HG03159 (cell line): ENCODE measurements around the gene TMEM191B.
A peak's percentile ranks its signal among the peaks of the same experiment; 100 is the strongest.
"Not testable (repeated sequence)": the region's sequence is repeated elsewhere in the genome, so short reads cannot be mapped to it uniquely, and the experiment has no call there.

Experiments used
- ATAC-seq: cut with Tn5 transposase; IDR thresholded peaks from one replicate; pipeline ENCODE4 v1.9.1; 2021; ENCODE audit warnings: mild to moderate bottlenecking, moderate library complexity; ENCODE audit not compliant: unreplicated experiment

The TMEM191B gene

GRCh38 chr22:18527752-18528596, at the start of gene TMEM191B:
Gene TMEM191B, plus strand, starts transcription at chr22:18527802. Its CDS starts 179 bp downstream, at chr22:18527981.
- peak; percentile 17 for ATAC-seq

GRCh38 chr22:18496227-18496626, 31.4 kb upstream of the TMEM191B start:
- ATAC-seq = not testable (repeated sequence)

GRCh38 chr22:18511327-18511726, 16.3 kb upstream of the TMEM191B start:
- not testable (repeated sequence) for ATAC-seq

GRCh38 chr22:18512378-18512777, 15.2 kb upstream of the TMEM191B start:
- not testable (repeated sequence) for ATAC-seq

- ATAC-seq = not testable (repeated sequence)
Observed at GRCh38 chr22:18513454-18513853, 14.1 kb upstream of the TMEM191B start.

GRCh38 chr22:18518061-18518460, 9.5 kb upstream of the TMEM191B start, which contains the start of gene GGTLC3:
Gene GGTLC3, minus strand, starts transcription at chr22:18518161. Its CDS starts 264 bp downstream, at chr22:18517897.
- ATAC-seq = not testable (repeated sequence)

GRCh38 chr22:18522762-18523161, 4.8 kb upstream of the TMEM191B start:
- ATAC-seq = not testable (repeated sequence)

GRCh38 chr22:18523328-18523727, 4.3 kb upstream of the TMEM191B start:
- not testable (repeated sequence) for ATAC-seq

- peak; percentile 76 for ATAC-seq
Observed at GRCh38 chr22:18528597-18529415, 1.2 kb downstream of the TMEM191B start.

GRCh38 chr22:18529416-18530145, 2.0 kb downstream of the TMEM191B start:
- not testable (repeated sequence) for ATAC-seq

- ATAC-seq = not testable (repeated sequence)
Observed at GRCh38 chr22:18533633-18534032, 6.0 kb downstream of the TMEM191B start.

GRCh38 chr22:18534315-18534714, 6.7 kb downstream of the TMEM191B start:
- ATAC-seq = not testable (repeated sequence)

GRCh38 chr22:18539994-18540393, 12.4 kb downstream of the TMEM191B start:
- ATAC-seq = not testable (repeated sequence)

GRCh38 chr22:18543400-18543799, 15.8 kb downstream of the TMEM191B start:
- ATAC-seq = not testable (repeated sequence)

GRCh38 chr22:18544615-18545014, 17.0 kb downstream of the TMEM191B start:
- not testable (repeated sequence) for ATAC-seq

GRCh38 chr22:18549458-18550179, 22.0 kb downstream of the TMEM191B start:
- ATAC-seq = not testable (repeated sequence)

GRCh38 chr22:18551046-18551445, 23.4 kb downstream of the TMEM191B start:
- not testable (repeated sequence) for ATAC-seq

- not testable (repeated sequence) for ATAC-seq
Observed at GRCh38 chr22:18552839-18553597, 25.4 kb downstream of the TMEM191B start.
